PC-9 (cell line): ENCODE data around the gene LRRC55. TPM values are rescaled to one million over a fixed set of nuclear protein-coding genes. Genes with fewer than 3 reads are reported as not detected.

Source experiments
- BruUV-seq: library from RNA; stranded (reverse); fragments of 400-500 nt; replicated peaks from 2 replicates; lab custom pipeline; 2021; lab: Mats Ljungman, UMichigan
- CTCF ChIA-PET: fragments of 300-600 bp; sonication (Branson Sonifier 250); formaldehyde crosslinking; loops from one replicate; lab custom pipeline; 2022; ENCODE audit warnings: antibody characterized with exemption; lab: Charles Lee
- POLR2A ChIA-PET: fragments of 300-600 bp; sonication (Branson Sonifier 250); formaldehyde crosslinking; loops from one replicate; lab custom pipeline; 2022; ENCODE audit warnings: antibody characterized with exemption; ENCODE audit not compliant: unreplicated experiment; lab: Charles Lee
- DNase-seq, 2 experiments: peaks; one replicate each; pipeline versions ENCODE4 v3.0.0 to v3.0.0-alpha.2; 2015 to 2022; ENCODE audit warnings: mixed read lengths in 1 of 2
- H2AFZ ChIP-seq: fragments of 200-600 bp; sonication (generic); 2 replicates; pipeline ENCODE4 v1.8.1; 2017; ENCODE audit warnings: antibody characterized with exemption
- H3F3A ChIP-seq: fragments of 200-600 bp; sonication (generic); 2 replicates; pipeline ENCODE4 v1.8.1; 2017; ENCODE audit warnings: antibody characterized with exemption, mild to moderate bottlenecking, low read depth; ENCODE audit not compliant: insufficient read depth
- H3K27ac ChIP-seq: fragments of 200-600 bp; sonication (generic); 2 replicates; pipeline ENCODE4 v1.6.1; 2016; ENCODE audit warnings: mixed run types
- H3K27me3 ChIP-seq: fragments of 200-600 bp; sonication (generic); 2 replicates; pipeline ENCODE4 v1.6.1; 2016; ENCODE audit warnings: low read depth, mixed run types; ENCODE audit not compliant: insufficient read depth
- H3K36me3 ChIP-seq: fragments of 200-600 bp; sonication (generic); 2 replicates; pipeline ENCODE4 v1.6.1; 2016; ENCODE audit warnings: low read depth, mixed run types
- H3K4me1 ChIP-seq: fragments of 200-600 bp; sonication (generic); replicated peaks from 2 replicates; pipeline ENCODE4 v1.6.1; 2016; ENCODE audit warnings: mixed run types; ENCODE audit not compliant: insufficient read depth
- H3K4me2 ChIP-seq: fragments of 200-600 bp; sonication (generic); 2 replicates; pipeline ENCODE4 v1.6.1; 2017; ENCODE audit warnings: mixed run types
- H3K4me3 ChIP-seq: fragments of 200-600 bp; sonication (generic); 2 replicates; pipeline ENCODE4 v1.6.1; 2016; ENCODE audit warnings: mixed run types
- H3K79me2 ChIP-seq: fragments of 200-600 bp; sonication (generic); 2 replicates; pipeline ENCODE4 v1.6.1; 2017; ENCODE audit warnings: low read depth, mixed run types
- H3K9me2 ChIP-seq: fragments of 200-600 bp; sonication (generic); 2 replicates; pipeline ENCODE4 v1.8.1; 2017; ENCODE audit warnings: mild to moderate bottlenecking; ENCODE audit not compliant: insufficient read depth
- H3K9me3 ChIP-seq: fragments of 200-600 bp; sonication (generic); 2 replicates; pipeline ENCODE4 v1.8.1; 2016; ENCODE audit warnings: low read depth; ENCODE audit not compliant: insufficient read depth
- H4K20me1 ChIP-seq: fragments of 200-600 bp; sonication (generic); 2 replicates; pipeline ENCODE4 v1.8.1; 2017; ENCODE audit not compliant: insufficient read depth
- EZH2 ChIP-seq: fragments of 200-600 bp; sonication (generic); IDR thresholded peaks from 2 replicates; pipeline ENCODE4 v1.8.0; 2017; ENCODE audit warnings: antibody characterized with exemption, low read depth
- intact Hi-C: fragments of 100-400 bp; cut with micrococcal nuclease; formaldehyde crosslinking; loops from one replicate; pipeline ENCODE4 v1.10.0; 2022; ENCODE audit not compliant: unreplicated experiment
- total RNA-seq: library from RNA; stranded (reverse); gene quantifications from 2 replicates; pipeline ENCODE4 v1.2.3, GENCODE V29; 2021
- TF ChIP-seq, protein P1 (sequence below): fragments of 200-600 bp; sonication (generic); conservative IDR thresholded peaks from 2 replicates; pipeline ENCODE4 v1.6.1; 2017; ENCODE audit warnings: mixed run types, antibody characterized with exemption, mild to moderate bottlenecking, moderate library complexity

LRRC55 gene
- total RNA-seq, 1 experiment from 2014 or later, result not detected

DNA sequence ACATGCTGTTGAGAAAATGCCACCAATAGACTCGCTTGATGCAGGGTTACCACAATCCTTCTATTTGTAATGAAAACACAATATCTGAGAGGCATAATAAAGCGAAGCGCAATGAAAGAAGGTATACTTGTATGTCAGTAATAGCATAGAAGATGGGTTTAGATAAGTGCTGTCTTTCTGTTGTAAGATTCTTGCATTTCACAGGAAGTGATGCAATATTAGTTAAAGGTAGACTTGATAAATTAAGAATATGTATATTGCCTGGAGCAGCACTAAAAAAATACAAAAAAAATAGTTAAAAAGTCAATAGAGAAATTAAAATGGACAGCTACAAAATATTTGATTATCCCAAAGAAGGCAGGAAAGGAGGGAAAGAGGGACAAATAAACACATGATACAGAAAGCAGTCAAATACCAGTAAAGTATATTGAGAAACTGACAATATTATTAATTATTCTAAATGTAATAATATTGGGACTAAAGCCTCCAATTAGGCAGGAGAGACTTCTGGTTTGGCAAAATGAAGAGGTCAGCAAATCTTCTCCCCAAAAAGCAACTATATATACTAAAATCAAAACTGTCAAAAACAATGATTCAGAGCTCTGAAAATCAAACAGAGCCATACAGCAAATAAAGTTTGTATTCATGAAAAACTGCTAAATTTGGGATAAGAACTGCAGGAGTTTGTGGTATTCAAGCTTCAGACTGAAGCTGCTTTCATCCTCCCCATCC, 46.6 kb upstream of the LRRC55 start:
- Histone ChIP-seq H3K27ac (no peak overlapping the region), H3K4me1 (no peaks in the 10 kb centered on the region), H4K20me1 (no peaks in the 10 kb centered on the region), H3K27me3 (no peaks in the 10 kb centered on the region), H3F3A (no peaks in the 10 kb centered on the region), H3K4me3 (no peak overlapping the region), H3K36me3 (no peaks in the 10 kb centered on the region), H3K79me2 (no peaks in the 10 kb centered on the region), H3K9me3 (no peaks in the 10 kb centered on the region), H3K4me2 (no peak overlapping the region), H3K9me2 (no peaks in the 10 kb centered on the region), H2AFZ (no peak overlapping the region)
- CTCF ChIA-PET, result interaction anchor here (0.7 kb wide), 1 partner anchor 1368 kb away, joined by 14 read pairs; no protein-coding TSS in a partner anchor
- intact Hi-C loops, result no loop called here
- POLR2A ChIA-PET, result no interaction called here
- no TSS peak for BruUV-seq
- TF ChIP-seq, protein P1, sequence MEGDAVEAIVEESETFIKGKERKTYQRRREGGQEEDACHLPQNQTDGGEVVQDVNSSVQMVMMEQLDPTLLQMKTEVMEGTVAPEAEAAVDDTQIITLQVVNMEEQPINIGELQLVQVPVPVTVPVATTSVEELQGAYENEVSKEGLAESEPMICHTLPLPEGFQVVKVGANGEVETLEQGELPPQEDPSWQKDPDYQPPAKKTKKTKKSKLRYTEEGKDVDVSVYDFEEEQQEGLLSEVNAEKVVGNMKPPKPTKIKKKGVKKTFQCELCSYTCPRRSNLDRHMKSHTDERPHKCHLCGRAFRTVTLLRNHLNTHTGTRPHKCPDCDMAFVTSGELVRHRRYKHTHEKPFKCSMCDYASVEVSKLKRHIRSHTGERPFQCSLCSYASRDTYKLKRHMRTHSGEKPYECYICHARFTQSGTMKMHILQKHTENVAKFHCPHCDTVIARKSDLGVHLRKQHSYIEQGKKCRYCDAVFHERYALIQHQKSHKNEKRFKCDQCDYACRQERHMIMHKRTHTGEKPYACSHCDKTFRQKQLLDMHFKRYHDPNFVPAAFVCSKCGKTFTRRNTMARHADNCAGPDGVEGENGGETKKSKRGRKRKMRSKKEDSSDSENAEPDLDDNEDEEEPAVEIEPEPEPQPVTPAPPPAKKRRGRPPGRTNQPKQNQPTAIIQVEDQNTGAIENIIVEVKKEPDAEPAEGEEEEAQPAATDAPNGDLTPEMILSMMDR, result no peak
- no peak for TF ChIP-seq EZH2
- DNase-seq, result no peak

DNA sequence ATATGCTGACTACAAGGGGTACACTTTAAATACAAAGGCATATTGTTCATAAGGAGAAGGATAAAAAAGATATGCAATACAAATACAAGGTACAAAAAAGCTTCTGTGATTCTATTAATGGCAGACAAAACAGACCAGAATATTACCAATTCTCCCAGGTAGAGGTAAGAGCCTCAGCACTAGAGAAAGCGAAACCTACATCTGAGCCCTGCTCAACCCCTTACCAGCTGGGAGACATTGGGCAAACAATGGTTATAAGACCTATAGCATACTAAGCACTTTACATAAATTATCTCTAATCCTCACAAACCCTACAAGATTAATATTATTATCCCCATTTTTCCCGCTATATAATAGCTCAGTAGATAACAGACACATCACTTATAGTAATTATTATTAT, 41.2 kb upstream of the LRRC55 start:
- Histone ChIP-seq H2AFZ (no peak overlapping the region), H3K4me2 (no peak overlapping the region), H3K79me2 (no peaks in the 10 kb centered on the region), H3K4me3 (no peak overlapping the region), H3K27me3 (no peaks in the 10 kb centered on the region), H3K9me2 (no peaks in the 10 kb centered on the region), H3K27ac (no peak overlapping the region), H3F3A (no peaks in the 10 kb centered on the region), H3K9me3 (no peaks in the 10 kb centered on the region), H3K4me1 (no peaks in the 10 kb centered on the region), H4K20me1 (no peaks in the 10 kb centered on the region), H3K36me3 (no peaks in the 10 kb centered on the region)
- BruUV-seq, result no TSS peak
- CTCF ChIA-PET, result no interaction called here
- POLR2A ChIA-PET, result no interaction called here
- no peak for DNase-seq
- intact Hi-C loops, result no loop called here
- TF ChIP-seq EZH2, result no peak
- TF ChIP-seq, protein P1, result no peak

DNA sequence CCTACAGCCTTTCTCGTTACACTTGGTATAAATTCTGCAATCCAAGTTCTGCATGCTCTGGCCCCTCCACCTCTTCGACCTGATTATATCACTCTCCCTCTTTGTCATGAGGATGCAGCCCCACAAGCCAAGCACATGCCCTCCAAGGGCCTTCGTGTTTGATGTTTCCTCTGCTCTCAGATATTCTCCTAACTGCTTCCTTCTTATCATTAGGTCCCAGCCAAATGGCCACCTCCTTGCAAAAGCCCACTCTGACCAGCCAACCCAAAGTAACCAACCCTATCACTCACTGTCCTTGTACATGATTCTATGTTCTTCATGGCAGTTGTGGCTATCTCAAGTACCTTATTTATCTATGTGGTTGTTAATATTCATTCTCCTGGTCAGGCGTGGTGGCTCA, 38.3 kb upstream of the LRRC55 start:
- Histone ChIP-seq H3K79me2 (no peaks in the 10 kb centered on the region), H3K27ac (no peak overlapping the region), H3K9me2 (no peaks in the 10 kb centered on the region), H3K4me1 (no peaks in the 10 kb centered on the region), H3K4me2 (no peak overlapping the region), H4K20me1 (no peaks in the 10 kb centered on the region), H3K4me3 (no peak overlapping the region), H2AFZ (no peak overlapping the region), H3K9me3 (no peaks in the 10 kb centered on the region), H3F3A (no peaks in the 10 kb centered on the region), H3K36me3 (no peaks in the 10 kb centered on the region), H3K27me3 (no peaks in the 10 kb centered on the region)
- POLR2A ChIA-PET, result no interaction called here
- intact Hi-C loops, result no loop called here
- CTCF ChIA-PET, result no interaction called here
- DNase-seq, result no peak
- no TSS peak for BruUV-seq
- TF ChIP-seq EZH2, result no peak
- TF ChIP-seq, protein P1, result no peak
